WERI-Rb-1 (cell line): ENCODE results near the gene BCAT1.
A peak's percentile ranks its signal among the peaks of the same experiment; 100 is the strongest.

Experiments
- DNase-seq: peaks from one replicate; pipeline ENCODE4 v3.0.0-alpha.2; 2020
- H3K27ac ChIP-seq: fragments of 250-450 bp; sonication (Bioruptor Pico); 2 replicates; pipeline ENCODE4 v1.5.1; 2020; ENCODE audit warnings: mild to moderate bottlenecking, moderate library complexity
- H3K27me3 ChIP-seq: fragments of 250-450 bp; sonication (Bioruptor Pico); 2 replicates; pipeline ENCODE4 v1.5.1; 2021; ENCODE audit warnings: mild to moderate bottlenecking, low read depth, moderate library complexity; ENCODE audit not compliant: insufficient read depth, severe bottlenecking
- H3K36me3 ChIP-seq: fragments of 250-450 bp; sonication (Bioruptor Pico); 2 replicates; pipeline ENCODE4 v1.5.1; 2020; ENCODE audit warnings: mild to moderate bottlenecking, moderate library complexity
- H3K4me3 ChIP-seq: 2 replicates; pipeline ENCODE4 v1.5.1; 2011; ENCODE audit warnings: low read depth, mild to moderate bottlenecking, control low read depth, low read length
- H3K9me3 ChIP-seq: fragments of 250-450 bp; sonication (Bioruptor Pico); 2 replicates; pipeline ENCODE4 v1.5.1; 2021; ENCODE audit warnings: mild to moderate bottlenecking, moderate library complexity; ENCODE audit not compliant: severe bottlenecking
- TF ChIP-seq, protein P1 (sequence below): IDR thresholded peaks from 2 replicates; pipeline ENCODE4 v1.5.1; 2011; ENCODE audit warnings: low read depth, mild to moderate bottlenecking, control low read depth, inconsistent platforms, low read length

BCAT1 gene

GRCh38 chr12:24791622-24792021 is 157.3 kb downstream of the BCAT1 start:
- Histone ChIP-seq H3K27ac (no peak overlapping the region), H3K36me3 (no peaks in the 10 kb centered on the region), H3K4me3 (no peak overlapping the region), H3K9me3 (no peaks in the 10 kb centered on the region), H3K27me3 (no peaks in the 10 kb centered on the region)
- no peak for DNase-seq
- TF ChIP-seq, protein P1, sequence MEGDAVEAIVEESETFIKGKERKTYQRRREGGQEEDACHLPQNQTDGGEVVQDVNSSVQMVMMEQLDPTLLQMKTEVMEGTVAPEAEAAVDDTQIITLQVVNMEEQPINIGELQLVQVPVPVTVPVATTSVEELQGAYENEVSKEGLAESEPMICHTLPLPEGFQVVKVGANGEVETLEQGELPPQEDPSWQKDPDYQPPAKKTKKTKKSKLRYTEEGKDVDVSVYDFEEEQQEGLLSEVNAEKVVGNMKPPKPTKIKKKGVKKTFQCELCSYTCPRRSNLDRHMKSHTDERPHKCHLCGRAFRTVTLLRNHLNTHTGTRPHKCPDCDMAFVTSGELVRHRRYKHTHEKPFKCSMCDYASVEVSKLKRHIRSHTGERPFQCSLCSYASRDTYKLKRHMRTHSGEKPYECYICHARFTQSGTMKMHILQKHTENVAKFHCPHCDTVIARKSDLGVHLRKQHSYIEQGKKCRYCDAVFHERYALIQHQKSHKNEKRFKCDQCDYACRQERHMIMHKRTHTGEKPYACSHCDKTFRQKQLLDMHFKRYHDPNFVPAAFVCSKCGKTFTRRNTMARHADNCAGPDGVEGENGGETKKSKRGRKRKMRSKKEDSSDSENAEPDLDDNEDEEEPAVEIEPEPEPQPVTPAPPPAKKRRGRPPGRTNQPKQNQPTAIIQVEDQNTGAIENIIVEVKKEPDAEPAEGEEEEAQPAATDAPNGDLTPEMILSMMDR = no peak

DNA sequence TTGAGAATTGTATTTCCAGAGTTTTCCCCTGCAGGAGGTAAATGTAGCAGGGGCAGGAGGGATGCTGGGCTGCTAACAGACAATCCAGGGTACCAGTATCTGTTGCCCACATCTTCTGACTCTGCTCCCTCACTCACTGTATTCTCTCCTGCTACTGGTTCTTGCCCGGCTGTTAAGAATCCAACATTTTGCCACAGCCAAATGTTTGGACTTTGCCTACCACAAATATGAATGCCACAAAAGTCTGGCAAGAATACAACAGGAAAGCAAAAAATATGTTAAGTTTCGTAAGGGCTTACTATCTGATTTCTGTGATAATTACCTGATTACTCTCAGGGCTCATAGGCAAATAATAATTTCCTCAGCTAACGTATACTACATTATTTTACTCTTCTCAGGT is 160.0 kb downstream of the BCAT1 start:
- no peaks in the 10 kb centered on the region for H3K36me3 ChIP-seq
- no peak overlapping the region for H3K27ac ChIP-seq
- H3K4me3 ChIP-seq = no peak overlapping the region
- no peaks in the 10 kb centered on the region for H3K27me3 ChIP-seq
- TF ChIP-seq, protein P1 = no peak
- no peaks in the 10 kb centered on the region for H3K9me3 ChIP-seq
- no peak for DNase-seq

- DNase-seq = no peak
- Histone ChIP-seq H3K4me3 (no peak overlapping the region), H3K27me3 (no peaks in the 10 kb centered on the region), H3K9me3 (no peaks in the 10 kb centered on the region), H3K27ac (no peak overlapping the region), H3K36me3 (no peaks in the 10 kb centered on the region)
- TF ChIP-seq, protein P1 = no peak
Observed at GRCh38 chr12:24780697-24781368, 168.1 kb downstream of the BCAT1 start.

GRCh38 chr12:24778486-24779304 is 170.2 kb downstream of the BCAT1 start:
- Histone ChIP-seq H3K9me3 (no peaks in the 10 kb centered on the region), H3K4me3 (no peak overlapping the region), H3K27me3 (no peaks in the 10 kb centered on the region), H3K36me3 (no peaks in the 10 kb centered on the region), H3K27ac (no peak overlapping the region)
- TF ChIP-seq, protein P1 = peak; percentile 35; the same call in 1 of the 2 replicates
- DNase-seq = no peak

GRCh38 chr12:24777359-24777758 is 171.5 kb downstream of the BCAT1 start:
- H3K36me3 ChIP-seq = no peaks in the 10 kb centered on the region
- no peak for DNase-seq
- H3K27me3 ChIP-seq = no peaks in the 10 kb centered on the region
- no peaks in the 10 kb centered on the region for H3K9me3 ChIP-seq
- no peak overlapping the region for H3K27ac ChIP-seq
- no peak overlapping the region for H3K4me3 ChIP-seq
- TF ChIP-seq, protein P1 = no peak
